Measurements from ENCODE around the gene PTPRG.

PTPRG gene

GRCh38 chr3:61803983-61804382 lies 242.6 kb downstream of the PTPRG start:
- Histone ChIP-seq H3K4me3 (ENCODE audit: low read length) (no peak overlapping the region), H3K79me2 (ENCODE audit: control insufficient read depth, low read length) (no peaks in the 10 kb centered on the region), H3F3A (ENCODE audit: control insufficient read depth, insufficient read depth) (no peaks in the 10 kb centered on the region), H3K27ac (ENCODE audit: low read depth, low read length) (no peak overlapping the region), H3K4me2 (ENCODE audit: low read length) (no peak overlapping the region), H3K9me3 (ENCODE audit: control insufficient read depth, insufficient read depth, low read length) (no peaks in the 10 kb centered on the region), H3K4me1 (ENCODE audit: control insufficient read depth, low read length) (no peaks in the 10 kb centered on the region), H3K27me3 (ENCODE audit: control insufficient read depth, low read length) (no peaks in the 10 kb centered on the region), H4K20me1 (ENCODE audit: control insufficient read depth, insufficient read depth, low read depth, low read length) (no peaks in the 10 kb centered on the region), H3K9me2 (replicated peaks; ENCODE audit: control insufficient read depth, low read length) (no peaks in the 10 kb centered on the region), H3K36me3 (ENCODE audit: control insufficient read depth, low read length) (no peaks in the 10 kb centered on the region)
- no peak for TF ChIP-seq CTCF (IDR thresholded peaks at IDR 0.05; ENCODE audit: low read depth, low read length, poor library complexity, severe bottlenecking)
- no peak for TF ChIP-seq EZH2phosphoT487 (IDR thresholded peaks at IDR 0.05; ENCODE audit: borderline replicate concordance, low read length)

- H4K20me1 ChIP-seq (ENCODE audit: control insufficient read depth, insufficient read depth, low read depth, low read length), result no peaks in the 10 kb centered on the region
- no peak for TF ChIP-seq CTCF (IDR thresholded peaks at IDR 0.05; ENCODE audit: low read depth, low read length, poor library complexity, severe bottlenecking)
- no peak for TF ChIP-seq EZH2phosphoT487 (IDR thresholded peaks at IDR 0.05; ENCODE audit: borderline replicate concordance, low read length)
- no peak overlapping the region for H3K27ac ChIP-seq (ENCODE audit: low read depth, low read length)
- no peak overlapping the region for H3K4me3 ChIP-seq (ENCODE audit: low read length)
- no peaks in the 10 kb centered on the region for H3K9me3 ChIP-seq (ENCODE audit: control insufficient read depth, insufficient read depth, low read length)
- no peaks in the 10 kb centered on the region for H3K36me3 ChIP-seq (ENCODE audit: control insufficient read depth, low read length)
- H3K9me2 ChIP-seq (replicated peaks; ENCODE audit: control insufficient read depth, low read length), result no peaks in the 10 kb centered on the region
- no peaks in the 10 kb centered on the region for H3K4me1 ChIP-seq (ENCODE audit: control insufficient read depth, low read length)
- no peak overlapping the region for H3K4me2 ChIP-seq (ENCODE audit: low read length)
- H3K79me2 ChIP-seq (ENCODE audit: control insufficient read depth, low read length), result no peaks in the 10 kb centered on the region
- H3K27me3 ChIP-seq (ENCODE audit: control insufficient read depth, low read length), result no peaks in the 10 kb centered on the region
- H3F3A ChIP-seq (ENCODE audit: control insufficient read depth, insufficient read depth), result no peaks in the 10 kb centered on the region
Observed at GRCh38 chr3:61804782-61805181, 243.4 kb downstream of the PTPRG start.

GRCh38 chr3:61805510-61806080 lies 244.2 kb downstream of the PTPRG start:
- no peaks in the 10 kb centered on the region for H3K36me3 ChIP-seq (ENCODE audit: control insufficient read depth, low read length)
- H3K27me3 ChIP-seq (ENCODE audit: control insufficient read depth, low read length), result no peaks in the 10 kb centered on the region
- no peak overlapping the region for H3K4me2 ChIP-seq (ENCODE audit: low read length)
- no peaks in the 10 kb centered on the region for H3K79me2 ChIP-seq (ENCODE audit: control insufficient read depth, low read length)
- H3K4me1 ChIP-seq (ENCODE audit: control insufficient read depth, low read length), result no peaks in the 10 kb centered on the region
- TF ChIP-seq EZH2phosphoT487 (IDR thresholded peaks at IDR 0.05; ENCODE audit: borderline replicate concordance, low read length), result no peak
- TF ChIP-seq CTCF (IDR thresholded peaks at IDR 0.05; ENCODE audit: low read depth, low read length, poor library complexity, severe bottlenecking), result no peak
- H3K9me2 ChIP-seq (replicated peaks; ENCODE audit: control insufficient read depth, low read length), result no peaks in the 10 kb centered on the region
- H3K4me3 ChIP-seq (ENCODE audit: low read length), result no peak overlapping the region
- H3K27ac ChIP-seq (ENCODE audit: low read depth, low read length), result no peak overlapping the region
- H4K20me1 ChIP-seq (ENCODE audit: control insufficient read depth, insufficient read depth, low read depth, low read length), result no peaks in the 10 kb centered on the region
- no peaks in the 10 kb centered on the region for H3F3A ChIP-seq (ENCODE audit: control insufficient read depth, insufficient read depth)
- H3K9me3 ChIP-seq (ENCODE audit: control insufficient read depth, insufficient read depth, low read length), result no peaks in the 10 kb centered on the region

Measured in DOHH2 (cell line).